SU-DHL-6 (cell line): Measurements from ENCODE around the gene ZMIZ1.

ENCODE experiments used
- H2AFZ ChIP-seq: fragments of 200-600 bp; sonication (generic); 2 replicates; pipeline ENCODE4 v1.6.1; 2014; ENCODE audit warnings: low read depth, mild to moderate bottlenecking, moderate library complexity, mixed read lengths, antibody characterized with exemption, low read length; ENCODE audit not compliant: severe bottlenecking
- H3F3A ChIP-seq: fragments of 200-600 bp; shearing (Covaris generic); 2 replicates; pipeline ENCODE4 v1.6.0; 2016; ENCODE audit warnings: antibody characterized with exemption, mild to moderate bottlenecking; ENCODE audit not compliant: insufficient read depth
- H3K27ac ChIP-seq: fragments of 200-600 bp; sonication (generic); 2 replicates; pipeline ENCODE4 v1.5.1; 2016; ENCODE audit warnings: low read depth, mild to moderate bottlenecking, low read length, moderate library complexity, mixed read lengths
- H3K27me3 ChIP-seq: fragments of 200-600 bp; sonication (generic), shearing (Covaris generic); 2 replicates; pipeline ENCODE4 v1.6.0; 2014; ENCODE audit warnings: mild to moderate bottlenecking, low read length
- H3K36me3 ChIP-seq: fragments of 200-600 bp; sonication (generic); 2 replicates; pipeline ENCODE4 v1.6.1; 2014; ENCODE audit warnings: mild to moderate bottlenecking, low read length, mixed read lengths
- H3K4me2 ChIP-seq: fragments of 300-600, 200-600 bp; shearing (Covaris generic), sonication (generic); 2 replicates; pipeline ENCODE4 v1.6.0; 2014; ENCODE audit warnings: low read length, low read depth, mild to moderate bottlenecking; ENCODE audit not compliant: poor library complexity, severe bottlenecking
- H3K4me3 ChIP-seq: fragments of 200-600 bp; sonication (generic); 2 replicates; pipeline ENCODE4 v1.5.1; 2014; ENCODE audit warnings: antibody characterized with exemption, low read length, mild to moderate bottlenecking, mixed read lengths; ENCODE audit not compliant: insufficient read depth, poor library complexity, severe bottlenecking
- H3K79me2 ChIP-seq: fragments of 200-600 bp; sonication (generic); 2 replicates; pipeline ENCODE4 v1.6.1; 2014; ENCODE audit warnings: mild to moderate bottlenecking, low read length, moderate library complexity; ENCODE audit not compliant: insufficient read depth
- H3K9ac ChIP-seq: fragments of 200-600 bp; sonication (generic); 2 replicates; pipeline ENCODE4 v1.7.0; 2014; ENCODE audit warnings: mild to moderate bottlenecking, low read length
- H3K9me2 ChIP-seq: fragments of 200-600 bp; sonication (generic); replicated peaks from 2 replicates; pipeline ENCODE4 v1.6.1; 2014; ENCODE audit warnings: low read length; ENCODE audit not compliant: insufficient read depth
- H3K9me3 ChIP-seq: fragments of 200-600 bp; sonication (generic); 2 replicates; pipeline ENCODE4 v1.6.1; 2014; ENCODE audit warnings: low read length, mixed read lengths; ENCODE audit not compliant: insufficient read depth
- H4K20me1 ChIP-seq: fragments of 200-600 bp; sonication (generic); 2 replicates; pipeline ENCODE4 v1.6.1; 2014; ENCODE audit warnings: low read depth, mild to moderate bottlenecking, antibody characterized with exemption, low read length, moderate library complexity, mixed read lengths
- CTCF ChIP-seq: fragments of 200-600 bp; sonication (generic); IDR thresholded peaks from one replicate; pipeline ENCODE4 v1.5.1; 2017; ENCODE audit warnings: antibody characterized with exemption, mild to moderate bottlenecking, low read length, moderate library complexity; ENCODE audit not compliant: insufficient read depth, poor library complexity, severe bottlenecking
- EZH2phosphoT487 ChIP-seq: fragments of 200-600 bp; sonication (generic), shearing (Covaris generic); conservative IDR thresholded peaks from 2 replicates; pipeline ENCODE4 v1.6.1; 2018; ENCODE audit warnings: mild to moderate bottlenecking, antibody characterized with exemption, low read length, moderate library complexity, mixed read lengths

The ZMIZ1 gene

GRCh38 chr10:79360499-79361342 is 292.0 kb downstream of the ZMIZ1 start:
- Histone ChIP-seq H4K20me1 (no peaks in the 10 kb centered on the region), H3K9me3 (no peaks in the 10 kb centered on the region), H3K9ac (no peak overlapping the region), H3K4me3 (no peak overlapping the region), H3K36me3 (no peaks in the 10 kb centered on the region), H3K9me2 (no peaks in the 10 kb centered on the region), H3K27me3 (no peaks in the 10 kb centered on the region), H3F3A (no peaks in the 10 kb centered on the region), H2AFZ (no peak overlapping the region), H3K27ac (no peak overlapping the region), H3K79me2 (no peaks in the 10 kb centered on the region), H3K4me2 (no peak overlapping the region)
- TF ChIP-seq CTCF (no peak), EZH2phosphoT487 (no peak)

GRCh38 chr10:79361726-79362397 is 293.1 kb downstream of the ZMIZ1 start:
- Histone ChIP-seq H4K20me1 (no peaks in the 10 kb centered on the region), H3K9me2 (no peaks in the 10 kb centered on the region), H3K36me3 (no peaks in the 10 kb centered on the region), H3K27ac (no peak overlapping the region), H3K27me3 (no peaks in the 10 kb centered on the region), H2AFZ (no peak overlapping the region), H3F3A (no peaks in the 10 kb centered on the region), H3K9me3 (no peaks in the 10 kb centered on the region), H3K4me3 (no peak overlapping the region), H3K79me2 (no peaks in the 10 kb centered on the region), H3K4me2 (no peak overlapping the region), H3K9ac (no peak overlapping the region)
- no peak for TF ChIP-seq EZH2phosphoT487
- TF ChIP-seq CTCF, result no peak
